ENCODE results near the gene SYPL1.
A peak's percentile ranks its signal among the peaks of the same experiment; 100 is the strongest.
"Not testable (repeated sequence)": the region's sequence is repeated elsewhere in the genome, so short reads cannot be mapped to it uniquely, and the experiment has no call there.

The SYPL1 gene

DNA sequence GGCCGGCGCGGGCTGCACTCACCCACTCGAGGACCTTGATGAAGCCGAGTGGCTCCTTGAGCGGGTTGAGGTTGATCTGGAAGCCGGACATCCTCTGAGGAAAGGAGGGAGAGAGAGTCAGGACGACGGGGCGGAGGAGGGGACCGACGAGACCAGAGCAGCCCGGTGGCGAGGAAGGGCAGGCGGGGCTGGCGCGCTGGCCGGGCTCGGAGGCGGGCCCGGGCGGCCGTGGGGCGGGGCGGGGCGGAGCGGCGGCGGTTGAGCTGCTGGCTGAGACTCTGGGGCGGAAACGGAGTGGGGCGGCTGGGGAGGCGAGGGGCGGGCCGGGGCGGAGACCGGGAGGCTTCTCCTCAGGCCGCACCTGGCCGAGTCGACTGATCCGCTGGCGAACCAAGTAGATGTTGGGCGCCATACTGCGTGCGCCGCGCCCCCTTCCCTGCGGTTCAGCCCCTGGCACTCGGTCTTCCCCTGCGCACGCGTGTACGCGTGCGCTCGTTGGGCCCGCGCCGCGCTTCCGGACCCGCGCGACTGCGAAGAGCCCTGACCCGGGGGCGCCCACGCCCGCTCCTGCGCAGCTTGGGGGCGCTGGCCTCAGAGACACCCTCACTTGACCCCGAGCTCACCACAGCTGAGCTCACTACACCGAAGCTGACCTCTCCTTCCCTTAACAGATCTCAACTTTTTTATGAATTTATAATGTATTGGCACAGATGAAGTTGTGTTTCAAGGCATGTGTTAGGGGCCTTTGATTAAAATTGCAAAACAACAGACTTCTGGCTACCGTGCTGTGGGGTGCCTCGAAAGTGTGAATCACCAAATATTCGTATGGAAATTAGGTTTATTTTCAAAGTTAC lies at the start of gene SYPL1:
Gene SYPL1, minus strand, starts transcription at position 195 of the 854 bp plus-strand sequence. Its CDS starts 104 bp downstream, at position 91.
- peak; percentile 85 for DNase-seq (ENCODE audit: low spot score)

DNA sequence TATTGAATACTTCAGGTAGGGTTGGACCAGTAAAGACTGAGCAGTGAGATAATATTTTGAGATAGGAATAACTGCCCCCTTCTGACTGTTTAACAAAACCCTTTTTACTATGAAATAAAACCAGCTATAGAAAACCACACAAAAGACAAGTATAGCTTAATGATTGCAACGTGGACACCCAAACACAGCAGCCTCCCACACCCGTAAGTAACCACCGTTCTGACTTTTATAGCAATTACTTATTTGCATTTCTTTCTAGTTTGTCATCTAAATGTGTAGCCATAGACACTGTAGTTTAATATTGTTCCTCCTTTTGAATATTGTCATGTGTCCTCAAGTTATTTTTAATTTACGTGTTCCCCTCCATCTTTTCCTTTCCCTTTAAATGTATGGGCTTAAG lies 42.9 kb upstream of the SYPL1 start:
- no peak for DNase-seq (ENCODE audit: low spot score)

GRCh38 chr7:106153891-106154449 lies 41.9 kb upstream of the SYPL1 start:
- DNase-seq (ENCODE audit: low spot score) = peak; percentile 73

- DNase-seq (ENCODE audit: low spot score) = no peak
These were observed 40.2 kb upstream of the SYPL1 start for GRCh38 chr7:106152313-106152665.

DNA sequence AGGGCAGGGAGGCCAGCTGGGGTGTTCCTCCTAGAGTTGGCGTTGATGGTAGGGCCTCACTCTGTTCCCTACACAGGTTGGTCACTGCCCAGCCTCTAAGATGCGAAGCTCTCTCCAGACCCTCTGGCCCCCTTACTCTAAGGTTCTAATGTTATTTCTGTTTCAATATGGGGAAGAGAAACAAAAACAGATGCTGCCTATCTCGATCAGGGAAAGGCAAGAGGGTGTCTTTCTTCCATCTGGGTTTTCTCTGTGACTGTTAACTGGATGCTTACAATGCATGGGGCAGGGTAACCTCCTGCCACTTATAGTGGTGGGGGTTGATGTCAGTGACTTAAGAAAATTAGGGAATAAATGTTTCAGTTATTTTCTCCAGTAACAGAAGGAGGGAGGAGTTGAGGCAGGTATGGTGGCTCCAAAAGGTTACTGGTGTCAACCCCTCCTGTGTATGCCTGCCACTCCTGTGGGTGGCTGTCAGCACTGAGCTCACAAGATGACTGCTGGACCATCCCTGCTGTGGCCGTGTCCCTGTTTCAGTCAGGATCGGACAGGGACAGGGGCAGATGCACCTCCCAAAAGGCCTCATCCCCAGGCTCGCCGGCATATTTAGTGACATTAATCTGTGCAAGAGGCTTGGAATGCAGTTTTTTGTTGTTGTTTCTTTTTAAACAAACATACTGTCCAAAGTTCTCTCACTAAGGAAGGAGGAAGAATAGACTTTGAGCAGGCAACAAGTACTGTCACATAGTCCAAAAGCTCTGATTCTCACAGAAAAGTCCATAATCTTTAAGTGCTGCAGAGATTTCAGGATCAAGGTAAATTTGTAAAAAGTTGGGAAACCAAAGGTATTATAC lies 39.6 kb upstream of the SYPL1 start:
- no peak for DNase-seq (ENCODE audit: low spot score)

- no peak for DNase-seq (ENCODE audit: low spot score)
These were observed 31.7 kb upstream of the SYPL1 start for GRCh38 chr7:106143711-106144337.

GRCh38 chr7:106142136-106142535 lies 30.0 kb upstream of the SYPL1 start:
- no peak for DNase-seq (ENCODE audit: low spot score)

GRCh38 chr7:106140406-106141173 lies 28.5 kb upstream of the SYPL1 start:
- no peak for DNase-seq (ENCODE audit: low spot score)

GRCh38 chr7:106139265-106140251 lies 27.4 kb upstream of the SYPL1 start:
- DNase-seq (ENCODE audit: low spot score) = no peak

- DNase-seq (ENCODE audit: low spot score) = no peak
These were observed 26.7 kb upstream of the SYPL1 start for GRCh38 chr7:106138776-106139175.

DNA sequence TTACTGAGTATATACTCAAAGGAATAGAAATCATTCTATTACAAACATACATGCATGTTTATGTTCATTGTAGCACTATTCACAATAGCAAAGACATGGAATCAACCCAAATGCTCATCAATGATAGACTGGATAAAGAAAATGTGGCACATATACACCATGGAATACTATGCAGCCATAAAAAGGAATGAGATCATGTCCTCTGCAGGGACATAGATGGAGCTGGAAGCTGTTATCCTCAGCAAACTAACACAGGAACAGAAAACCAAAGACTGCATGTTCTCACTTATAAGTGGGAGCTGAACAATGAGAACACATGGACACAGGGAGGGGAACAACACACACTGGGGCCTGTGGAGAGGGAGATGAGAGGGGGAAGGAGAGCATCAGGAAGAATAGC lies 26.1 kb upstream of the SYPL1 start:
- not testable (repeated sequence) for DNase-seq (ENCODE audit: low spot score)

DNA sequence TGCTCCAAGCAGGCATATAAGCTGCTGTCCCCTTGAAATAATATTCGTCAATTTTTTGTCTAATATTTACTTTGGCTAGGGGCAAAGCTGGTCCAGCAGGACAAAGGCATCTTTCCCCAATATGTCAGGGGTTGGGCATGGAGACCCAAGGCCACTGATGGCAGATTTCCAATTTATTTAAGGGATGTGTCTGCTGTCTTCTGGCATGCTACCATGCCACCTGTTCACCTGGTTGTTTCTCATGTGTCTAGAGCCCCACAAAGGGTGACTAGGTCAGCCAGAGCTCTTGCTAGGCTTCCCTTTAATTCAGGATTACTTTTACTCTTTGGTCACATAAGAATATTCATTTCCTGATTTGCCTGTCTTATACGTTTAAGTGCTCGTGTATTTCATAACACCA lies 22.1 kb upstream of the SYPL1 start:
- no peak for DNase-seq (ENCODE audit: low spot score)

- no peak for DNase-seq (ENCODE audit: low spot score)
These were observed 17.2 kb upstream of the SYPL1 start for GRCh38 chr7:106129291-106129690.

DNA sequence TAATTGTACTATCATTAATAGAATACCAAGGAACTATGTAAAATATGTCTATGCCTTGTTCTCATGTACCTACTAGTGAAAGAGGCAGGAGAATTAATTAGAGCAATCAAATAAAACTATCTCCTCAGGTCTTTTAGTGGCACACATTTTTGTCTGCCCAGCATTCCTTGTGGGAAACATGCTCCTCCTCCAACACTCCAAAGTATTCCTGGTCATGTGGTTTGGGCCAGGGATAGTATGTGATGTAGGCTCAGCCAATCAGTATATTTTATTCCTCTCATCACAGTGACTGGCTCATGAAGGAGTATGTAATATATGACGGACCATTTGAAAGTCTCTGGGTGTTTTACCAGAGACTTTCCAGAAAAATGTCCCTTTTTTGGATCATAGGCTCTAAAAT lies 16.7 kb upstream of the SYPL1 start:
- no peak for DNase-seq (ENCODE audit: low spot score)

- no peak for DNase-seq (ENCODE audit: low spot score)
These were observed 16.1 kb upstream of the SYPL1 start for GRCh38 chr7:106127984-106128780.

- no peak for DNase-seq (ENCODE audit: low spot score)
These were observed 14.2 kb upstream of the SYPL1 start for GRCh38 chr7:106126170-106126938.

- no peak for DNase-seq (ENCODE audit: low spot score)
These were observed 13.3 kb upstream of the SYPL1 start for GRCh38 chr7:106125417-106125816.

GRCh38 chr7:106124186-106124585 lies 12.1 kb upstream of the SYPL1 start:
- no peak for DNase-seq (ENCODE audit: low spot score)

DNA sequence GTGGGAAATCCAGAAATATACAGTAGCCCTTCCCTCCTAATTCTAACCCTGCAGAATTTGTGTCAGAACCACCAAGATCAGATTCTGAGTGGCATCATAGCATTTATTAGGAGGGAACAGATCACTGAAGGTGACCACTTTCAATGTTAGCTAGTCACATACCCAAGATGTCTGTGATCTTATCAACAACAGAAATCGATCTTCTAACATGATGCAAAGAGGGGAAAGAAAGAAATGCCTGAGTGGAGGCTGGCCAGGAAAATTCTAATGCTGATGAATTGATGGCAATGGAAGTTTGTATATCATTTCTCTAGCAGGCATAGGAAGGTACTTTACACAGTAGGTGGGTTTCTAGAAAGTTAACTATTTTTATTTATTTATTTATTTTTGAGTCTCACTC lies 10.6 kb upstream of the SYPL1 start:
- DNase-seq (ENCODE audit: low spot score) = no peak
